Endothelial cell (in vitro differentiated cells): ENCODE results near the gene CHCHD3. TPM values are rescaled to one million over a fixed set of nuclear protein-coding genes. Genes with fewer than 3 reads are reported as not detected.

Experiments used
- DNase-seq: peaks from one replicate; pipeline ENCODE4 v3.0.0; 2021; ENCODE audit warnings: low spot score
- H3K27ac Mint-ChIP-seq: one replicate; pipeline ENCODE4 v1.8.0; 2021; ENCODE audit warnings: mixed read lengths, inconsistent platforms; ENCODE audit not compliant: unreplicated experiment
- H3K27me3 Mint-ChIP-seq: one replicate; pipeline ENCODE4 v1.8.0; 2021; ENCODE audit warnings: mild to moderate bottlenecking, moderate library complexity, mixed read lengths, inconsistent platforms; ENCODE audit not compliant: unreplicated experiment
- H3K36me3 Mint-ChIP-seq: one replicate; pipeline ENCODE4 v1.8.0; 2021; ENCODE audit warnings: mild to moderate bottlenecking, low read depth, mixed read lengths, inconsistent platforms; ENCODE audit not compliant: unreplicated experiment
- H3K4me1 Mint-ChIP-seq: one replicate; pipeline ENCODE4 v1.8.0; 2021; ENCODE audit warnings: mild to moderate bottlenecking, mixed read lengths, inconsistent platforms; ENCODE audit not compliant: unreplicated experiment
- H3K4me3 Mint-ChIP-seq: one replicate; pipeline ENCODE4 v1.8.0; 2021; ENCODE audit warnings: mild to moderate bottlenecking, mixed read lengths, inconsistent platforms; ENCODE audit not compliant: unreplicated experiment
- H3K9me3 Mint-ChIP-seq: one replicate; pipeline ENCODE4 v1.8.0; 2021; ENCODE audit warnings: mixed read lengths, inconsistent platforms; ENCODE audit not compliant: unreplicated experiment
- total RNA-seq: library from RNA; stranded (reverse); fragmentation: NEBNext Ultra II Directional; extraction: Animal tissue kit (Norgen Biotek cat#: 25700); gene quantifications from one replicate; pipeline ENCODE4 v1.2.1, GENCODE V29; 2021; ENCODE audit not compliant: unreplicated experiment
- TF ChIP-seq, protein P1 (sequence below): fragments of 200-600 bp; sonication (generic); IDR thresholded peaks from one replicate; pipeline ENCODE4 v1.5.0; 2021; ENCODE audit warnings: antibody characterized with exemption; ENCODE audit not compliant: unreplicated experiment

Gene CHCHD3
- total RNA-seq, 1 donor from 2014 or later, result 55.6 TPM

DNA sequence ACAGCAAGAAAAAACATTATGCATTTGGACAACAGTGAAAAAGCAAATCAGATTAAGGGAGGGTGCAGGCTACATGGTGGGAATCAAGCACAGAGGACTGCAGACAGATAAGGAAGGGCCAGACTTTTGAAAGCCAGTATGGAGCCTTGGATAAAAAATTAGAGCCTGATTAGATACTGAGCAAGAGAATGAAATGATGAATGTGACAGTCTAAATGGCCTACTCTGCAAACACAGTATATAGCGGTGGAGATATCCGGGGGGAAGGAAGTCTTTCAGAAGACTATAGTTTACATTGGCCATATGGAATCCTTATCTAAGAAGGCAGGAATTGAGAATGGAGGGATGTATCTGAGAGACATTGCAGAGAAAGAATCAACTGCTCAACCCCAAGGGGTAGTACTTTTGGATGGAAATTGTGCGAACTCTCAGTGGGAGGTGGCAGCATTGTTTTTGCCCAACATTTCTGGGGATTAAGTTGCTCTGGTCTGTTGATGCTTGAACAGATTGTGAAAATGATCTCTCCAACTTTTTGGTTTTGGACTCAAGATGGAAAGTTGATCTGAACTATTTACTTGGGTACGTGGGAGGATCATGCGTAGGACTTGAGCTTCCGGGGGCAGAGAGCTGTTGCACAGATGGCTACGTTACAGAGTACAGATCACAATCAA is 39.4 kb upstream of the CHCHD3 start:
- Mint-ChIP-seq H3K36me3 (no peaks in the 10 kb centered on the region), H3K4me3 (no peak overlapping the region), H3K27ac (no peak overlapping the region), H3K4me1 (no peaks in the 10 kb centered on the region), H3K9me3 (no peaks in the 10 kb centered on the region), H3K27me3 (no peaks in the 10 kb centered on the region)
- DNase-seq, result no peak
- TF ChIP-seq, protein P1, sequence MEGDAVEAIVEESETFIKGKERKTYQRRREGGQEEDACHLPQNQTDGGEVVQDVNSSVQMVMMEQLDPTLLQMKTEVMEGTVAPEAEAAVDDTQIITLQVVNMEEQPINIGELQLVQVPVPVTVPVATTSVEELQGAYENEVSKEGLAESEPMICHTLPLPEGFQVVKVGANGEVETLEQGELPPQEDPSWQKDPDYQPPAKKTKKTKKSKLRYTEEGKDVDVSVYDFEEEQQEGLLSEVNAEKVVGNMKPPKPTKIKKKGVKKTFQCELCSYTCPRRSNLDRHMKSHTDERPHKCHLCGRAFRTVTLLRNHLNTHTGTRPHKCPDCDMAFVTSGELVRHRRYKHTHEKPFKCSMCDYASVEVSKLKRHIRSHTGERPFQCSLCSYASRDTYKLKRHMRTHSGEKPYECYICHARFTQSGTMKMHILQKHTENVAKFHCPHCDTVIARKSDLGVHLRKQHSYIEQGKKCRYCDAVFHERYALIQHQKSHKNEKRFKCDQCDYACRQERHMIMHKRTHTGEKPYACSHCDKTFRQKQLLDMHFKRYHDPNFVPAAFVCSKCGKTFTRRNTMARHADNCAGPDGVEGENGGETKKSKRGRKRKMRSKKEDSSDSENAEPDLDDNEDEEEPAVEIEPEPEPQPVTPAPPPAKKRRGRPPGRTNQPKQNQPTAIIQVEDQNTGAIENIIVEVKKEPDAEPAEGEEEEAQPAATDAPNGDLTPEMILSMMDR, result no peak

DNA sequence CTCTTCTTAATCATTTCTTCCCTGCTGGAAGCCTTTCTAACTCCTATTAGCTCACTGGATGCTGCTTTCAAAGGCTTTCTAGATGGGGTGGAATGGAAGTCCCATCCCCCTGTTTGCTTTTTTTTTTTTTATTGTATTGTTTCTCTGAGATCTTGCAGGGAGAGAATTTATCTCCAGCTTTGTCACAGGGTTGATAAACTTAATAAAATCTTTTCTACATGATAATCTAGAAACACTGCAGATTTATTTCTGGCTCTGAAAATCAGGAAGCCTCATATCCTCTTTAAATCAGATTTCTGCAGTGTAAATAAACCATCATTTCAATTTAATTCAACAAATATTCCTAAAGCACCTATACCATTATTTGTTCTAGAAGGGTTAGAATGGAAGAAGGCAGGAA is 37.2 kb upstream of the CHCHD3 start:
- TF ChIP-seq, protein P1, result no peak
- Mint-ChIP-seq H3K36me3 (no peaks in the 10 kb centered on the region), H3K4me3 (no peak overlapping the region), H3K27me3 (no peaks in the 10 kb centered on the region), H3K4me1 (peaks cover 7% of the 10 kb centered on the region), H3K27ac (no peak overlapping the region), H3K9me3 (no peaks in the 10 kb centered on the region)
- no peak for DNase-seq

DNA sequence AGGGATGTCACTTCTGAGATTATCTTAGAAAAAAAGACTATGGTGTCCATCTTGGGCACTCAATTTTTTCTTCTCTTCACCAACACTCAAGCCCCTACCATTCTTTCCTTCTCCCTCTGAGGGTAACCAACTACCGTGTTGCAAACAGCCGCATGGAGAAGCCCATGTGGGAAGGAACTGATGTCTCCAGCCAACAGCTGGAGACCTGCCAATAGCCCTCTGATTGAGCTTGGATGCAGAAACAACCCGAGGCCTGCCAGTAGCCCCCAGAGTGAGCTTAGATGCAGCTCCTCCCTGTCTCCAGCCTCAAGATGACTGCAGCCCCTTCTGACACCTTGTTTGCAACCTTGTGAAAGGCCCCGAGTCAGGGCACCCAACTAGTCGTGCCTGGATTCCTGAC is 36.4 kb upstream of the CHCHD3 start:
- Mint-ChIP-seq H3K4me3 (no peak overlapping the region), H3K27me3 (no peaks in the 10 kb centered on the region), H3K27ac (no peak overlapping the region), H3K4me1 (peaks cover 7% of the 10 kb centered on the region), H3K36me3 (no peaks in the 10 kb centered on the region), H3K9me3 (no peaks in the 10 kb centered on the region)
- TF ChIP-seq, protein P1, result no peak
- no peak for DNase-seq

DNA sequence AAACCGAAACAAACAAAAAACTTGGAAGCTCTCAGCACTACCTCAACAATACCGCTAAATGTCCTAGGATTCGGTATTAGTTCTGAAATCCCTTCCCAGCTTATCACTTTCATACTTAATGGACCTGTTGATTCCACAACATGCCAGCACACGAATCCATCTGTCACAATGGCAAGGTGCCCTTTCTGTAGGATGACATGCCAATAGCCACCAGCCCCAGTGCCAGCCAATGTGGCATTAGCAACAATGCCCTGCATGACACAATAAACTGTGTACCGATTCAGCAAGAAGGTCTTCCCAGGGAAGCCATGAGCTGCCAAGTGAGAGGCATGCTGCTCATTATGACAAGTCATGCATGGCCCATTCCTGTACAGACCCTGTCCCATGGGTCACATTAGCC is 35.6 kb upstream of the CHCHD3 start:
- TF ChIP-seq, protein P1, result no peak
- H3K27ac Mint-ChIP-seq, result no peak overlapping the region
- no peaks in the 10 kb centered on the region for H3K9me3 Mint-ChIP-seq
- H3K36me3 Mint-ChIP-seq, result no peaks in the 10 kb centered on the region
- no peak for DNase-seq
- H3K27me3 Mint-ChIP-seq, result no peaks in the 10 kb centered on the region
- peaks cover 7% of the 10 kb centered on the region for H3K4me1 Mint-ChIP-seq
- H3K4me3 Mint-ChIP-seq, result no peak overlapping the region

DNA sequence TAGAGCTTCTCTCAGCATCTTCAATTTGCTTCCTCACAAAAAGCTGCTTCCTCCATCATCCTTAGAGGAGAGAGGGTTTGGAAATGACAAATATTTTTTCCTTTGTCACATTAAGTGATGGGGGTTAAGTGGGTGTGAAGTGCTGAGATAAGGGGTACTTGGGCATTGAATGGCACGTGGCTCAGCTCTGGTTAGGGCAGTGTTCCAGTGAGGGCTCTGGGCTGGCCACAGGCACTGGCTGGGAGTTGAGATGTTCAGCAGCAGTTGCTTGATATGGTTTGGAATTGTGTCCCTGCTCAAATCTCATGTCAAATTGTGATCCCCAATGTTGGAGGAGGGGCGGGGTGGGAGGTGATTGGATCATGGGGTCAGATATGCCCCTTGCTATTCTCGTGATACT is 33.7 kb upstream of the CHCHD3 start:
- no peaks in the 10 kb centered on the region for H3K36me3 Mint-ChIP-seq

More for the DNA sequence above, 33.7 kb upstream of the CHCHD3 start:
- TF ChIP-seq, protein P1, result no peak
- peaks cover 2% of the 10 kb centered on the region for H3K27me3 Mint-ChIP-seq
- H3K4me1 Mint-ChIP-seq, result peaks cover 7% of the 10 kb centered on the region
- no peak overlapping the region for H3K27ac Mint-ChIP-seq
- DNase-seq, result no peak
- no peaks in the 10 kb centered on the region for H3K9me3 Mint-ChIP-seq
- H3K4me3 Mint-ChIP-seq, result no peak overlapping the region
